ENCODE measurements around the gene LRMDA. TPM values are rescaled to one million over a fixed set of nuclear protein-coding genes. Genes with fewer than 3 reads are reported as not detected.

LRMDA gene
- total and polyA plus RNA-seq, 2 donors (not counting 1 experiment from before 2014, with no cell fraction given) = 0.12 TPM; not detected in 1

DNA sequence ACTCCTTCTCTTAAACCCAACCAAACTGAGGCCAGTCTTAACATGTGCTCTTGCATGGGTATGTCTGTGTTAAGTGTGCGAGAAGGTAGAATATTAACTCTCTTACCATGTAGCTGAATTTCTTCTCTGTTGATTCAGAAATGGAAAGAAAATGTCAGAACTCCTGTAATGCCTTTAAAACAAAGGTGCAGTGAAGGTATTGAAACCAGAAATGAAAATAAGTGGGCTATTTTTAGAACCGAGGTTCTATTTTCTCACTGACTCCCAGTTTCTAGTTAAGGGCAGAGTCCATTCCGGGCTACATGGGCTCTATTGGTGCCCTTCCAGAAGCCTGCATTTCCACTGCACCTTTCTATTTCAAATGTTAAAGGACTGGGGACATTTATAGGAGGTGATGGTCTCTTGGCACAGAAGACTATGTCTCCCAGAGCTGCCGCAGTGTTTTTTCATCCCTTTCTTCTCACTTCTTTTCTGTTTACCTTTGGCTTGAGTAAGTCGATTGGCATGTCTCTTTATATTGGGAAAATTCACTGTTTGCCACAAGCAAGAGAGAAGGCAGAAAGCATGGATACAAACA, 174.9 kb downstream of the LRMDA start:
- 83% methylated on average over 1 of the region's 5 CpGs for WGBS (ENCODE audit: insufficient coverage)
- CTCF ChIA-PET = no interaction called here

DNA sequence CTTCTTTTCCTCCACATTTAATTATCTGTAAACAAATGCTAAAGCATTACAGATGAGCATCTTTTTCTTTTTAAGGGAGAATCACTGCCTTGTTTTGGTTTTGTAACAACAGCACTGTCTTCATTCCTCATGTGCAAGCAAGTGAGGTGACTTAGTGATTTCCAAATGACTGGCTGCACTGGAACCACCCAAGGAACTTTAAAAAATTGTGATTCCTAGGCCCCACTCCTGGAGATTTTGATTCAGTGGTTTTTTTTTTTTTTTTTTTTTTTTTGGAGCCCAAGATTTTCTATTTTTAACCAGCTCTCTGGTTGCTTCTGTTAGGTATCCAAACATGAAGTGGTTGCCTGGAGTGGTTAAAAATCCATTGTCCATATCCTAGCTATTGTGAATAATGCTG, 176.2 kb downstream of the LRMDA start:
- DNase-seq (no peak), ATAC-seq (ENCODE audit: low read depth) (no peak)
- no peak overlapping the region for H3K9ac ChIP-seq (ENCODE audit: low read length)
- ChIA-PET POLR2A (no interaction called here), CTCF (no interaction called here)
- no peaks in the 10 kb centered on the region for H3K27me3 Mint-ChIP-seq
- H3K4me1 ChIP-seq (ENCODE audit: control insufficient read depth in 2 of 2, insufficient read depth in 2 of 2, low read length in 2 of 2) = peaks cover 0 to 8% of the 10 kb centered on the region in 2 donors
- H3K4me2 ChIP-seq (replicated peaks; ENCODE audit: low read depth, low read length, poor library complexity, severe bottlenecking) = no peak overlapping the region
- H3K27ac ChIP-seq (ENCODE audit: low read length in 2 of 2) = no peak overlapping the region
- H3K9me3 ChIP-seq (ENCODE audit: control extremely low read depth in 1 of 3, control insufficient read depth in 2 of 3, insufficient read depth in 1 of 3, low read length in 2 of 3) = no peaks in the 10 kb centered on the region
- no peak overlapping the region for H3K4me3 ChIP-seq (ENCODE audit: control extremely low read depth in 1 of 5, extremely low read depth in 1 of 5, insufficient read depth in 1 of 5, low read depth in 2 of 5, low read length in 4 of 5)
- no peak overlapping the region for H3K27ac Mint-ChIP-seq
- H3K4me1 Mint-ChIP-seq = peaks cover 9% of the 10 kb centered on the region
- H3K27me3 ChIP-seq (replicated peaks in 1 of 4; ENCODE audit: control extremely low read depth in 1 of 4, control insufficient read depth in 3 of 4, insufficient read depth in 4 of 4, low read length in 3 of 4) = peaks cover 0 to 2% (median 0%) of the 10 kb centered on the region in 4 experiments
- no peaks in the 10 kb centered on the region for H3K9me3 Mint-ChIP-seq (ENCODE audit: insufficient read depth)
- H3K79me2 ChIP-seq (ENCODE audit: control insufficient read depth, insufficient read depth, low read length) = no peaks in the 10 kb centered on the region
- no peak overlapping the region for H2AFZ ChIP-seq (ENCODE audit: insufficient read depth, low read depth, low read length, poor library complexity, severe bottlenecking)
- no peak overlapping the region for H3K4me3 Mint-ChIP-seq
- H4K20me1 ChIP-seq (ENCODE audit: control insufficient read depth, insufficient read depth, low read length, poor library complexity, severe bottlenecking) = no peaks in the 10 kb centered on the region
- intact Hi-C loops (cut with micrococcal nuclease) = no loop called here
- H3K36me3 ChIP-seq (replicated peaks in 1 of 2; ENCODE audit: control extremely low read depth in 1 of 2, control insufficient read depth in 1 of 2, extremely low read depth in 1 of 2, insufficient read depth in 2 of 2, low read length in 1 of 2) = no peaks in the 10 kb centered on the region
- TF ChIP-seq, protein P1, sequence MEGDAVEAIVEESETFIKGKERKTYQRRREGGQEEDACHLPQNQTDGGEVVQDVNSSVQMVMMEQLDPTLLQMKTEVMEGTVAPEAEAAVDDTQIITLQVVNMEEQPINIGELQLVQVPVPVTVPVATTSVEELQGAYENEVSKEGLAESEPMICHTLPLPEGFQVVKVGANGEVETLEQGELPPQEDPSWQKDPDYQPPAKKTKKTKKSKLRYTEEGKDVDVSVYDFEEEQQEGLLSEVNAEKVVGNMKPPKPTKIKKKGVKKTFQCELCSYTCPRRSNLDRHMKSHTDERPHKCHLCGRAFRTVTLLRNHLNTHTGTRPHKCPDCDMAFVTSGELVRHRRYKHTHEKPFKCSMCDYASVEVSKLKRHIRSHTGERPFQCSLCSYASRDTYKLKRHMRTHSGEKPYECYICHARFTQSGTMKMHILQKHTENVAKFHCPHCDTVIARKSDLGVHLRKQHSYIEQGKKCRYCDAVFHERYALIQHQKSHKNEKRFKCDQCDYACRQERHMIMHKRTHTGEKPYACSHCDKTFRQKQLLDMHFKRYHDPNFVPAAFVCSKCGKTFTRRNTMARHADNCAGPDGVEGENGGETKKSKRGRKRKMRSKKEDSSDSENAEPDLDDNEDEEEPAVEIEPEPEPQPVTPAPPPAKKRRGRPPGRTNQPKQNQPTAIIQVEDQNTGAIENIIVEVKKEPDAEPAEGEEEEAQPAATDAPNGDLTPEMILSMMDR (IDR thresholded peaks at IDR 0.05) = no peak
- no peak for TF ChIP-seq EZH2 (IDR thresholded peaks at IDR 0.05; ENCODE audit: borderline replicate concordance, insufficient read depth, low read depth, low read length, poor library complexity, severe bottlenecking)

More for the DNA sequence above, 174.9 kb downstream of the LRMDA start:
- Histone ChIP-seq H3K79me2 (ENCODE audit: control insufficient read depth, insufficient read depth, low read length) (no peaks in the 10 kb centered on the region), H3K4me2 (replicated peaks; ENCODE audit: low read depth, low read length, poor library complexity, severe bottlenecking) (no peak overlapping the region), H3K4me1 (ENCODE audit: control insufficient read depth in 2 of 2, insufficient read depth in 2 of 2, low read length in 2 of 2) (no peaks in the 10 kb centered on the region), H4K20me1 (ENCODE audit: control insufficient read depth, insufficient read depth, low read length, poor library complexity, severe bottlenecking) (no peaks in the 10 kb centered on the region), H3K36me3 (replicated peaks in 1 of 2; ENCODE audit: control extremely low read depth in 1 of 2, control insufficient read depth in 1 of 2, extremely low read depth in 1 of 2, insufficient read depth in 2 of 2, low read length in 1 of 2) (no peaks in the 10 kb centered on the region), H3K27me3 (replicated peaks in 1 of 4; ENCODE audit: control extremely low read depth in 1 of 4, control insufficient read depth in 3 of 4, insufficient read depth in 4 of 4, low read length in 3 of 4) (peaks cover 0 to 2% (median 0%) of the 10 kb centered on the region in 4 experiments), H2AFZ (ENCODE audit: insufficient read depth, low read depth, low read length, poor library complexity, severe bottlenecking) (no peak overlapping the region), H3K9me3 (ENCODE audit: control extremely low read depth in 1 of 3, control insufficient read depth in 2 of 3, insufficient read depth in 1 of 3, low read length in 2 of 3) (no peaks in the 10 kb centered on the region), H3K9ac (ENCODE audit: low read length) (no peak overlapping the region), H3K4me3 (ENCODE audit: control extremely low read depth in 1 of 5, extremely low read depth in 1 of 5, insufficient read depth in 1 of 5, low read depth in 2 of 5, low read length in 4 of 5) (no peak overlapping the region), H3K27ac (ENCODE audit: low read length in 2 of 2) (no peak overlapping the region)
- POLR2A ChIA-PET = no interaction called here
- DNase-seq (no peak), ATAC-seq (ENCODE audit: low read depth) (no peak)
- Mint-ChIP-seq H3K27ac (no peak overlapping the region), H3K4me1 (peaks cover 6% of the 10 kb centered on the region), H3K4me3 (no peak overlapping the region), H3K9me3 (ENCODE audit: insufficient read depth) (no peaks in the 10 kb centered on the region), H3K27me3 (no peaks in the 10 kb centered on the region)
- no peak for TF ChIP-seq EZH2 (IDR thresholded peaks at IDR 0.05; ENCODE audit: borderline replicate concordance, insufficient read depth, low read depth, low read length, poor library complexity, severe bottlenecking)
- TF ChIP-seq, protein P1 (IDR thresholded peaks at IDR 0.05) = no peak
- intact Hi-C loops (cut with micrococcal nuclease) = no loop called here
